ENCODE results near the gene EOLA2. TPM values are rescaled to one million over a fixed set of nuclear protein-coding genes. Genes with fewer than 3 reads are reported as not detected.

Gene EOLA2
- 33.8 and 36.2 TPM in 2 replicates for total RNA-seq
- long read RNA-seq, transcript CXorf40B-203 (5 exons, 1,653 nt): major isoform, 24 of 47 reads
- long read RNA-seq, partial matches to known transcripts: 4 of 47 reads
- long read RNA-seq, other reads (novel, unspliced or antisense): 12 of 47 reads

DNA sequence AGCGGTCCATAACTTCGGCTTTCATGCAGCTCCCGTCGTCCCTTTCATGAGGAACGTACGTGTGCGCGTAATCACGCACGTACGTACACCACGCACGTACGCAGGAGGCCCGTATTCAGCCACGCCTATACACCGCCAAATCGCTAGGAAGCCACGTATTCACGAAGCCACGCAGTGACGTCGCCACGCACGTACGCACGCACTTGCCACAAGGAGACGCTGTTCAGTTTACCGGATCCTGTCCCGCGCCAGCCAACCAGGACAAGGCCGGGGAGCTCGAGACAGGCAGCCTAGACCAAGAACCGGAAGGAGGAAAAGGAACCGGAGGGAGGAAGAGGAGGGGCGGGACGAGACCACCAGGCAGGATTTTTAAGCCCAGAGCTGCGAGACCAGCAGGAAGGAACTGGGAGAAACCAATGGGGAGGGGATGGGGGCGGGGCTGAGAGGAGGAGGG lies at the start of gene EOLA2:
Gene EOLA2, minus strand, starts transcription at position 65 of the 454 bp plus-strand sequence. CDS start 4,617 bp downstream, outside the sequence.
- Mint-ChIP-seq H3K36me3 (ENCODE audit: low read depth) (peaks cover 3% of the 10 kb centered on the region), H3K4me1 (no peaks in the 10 kb centered on the region), H3K4me3 (peak within 1 kb of the TSS; percentile 90), H3K27me3 (ENCODE audit: low read depth) (no peaks in the 10 kb centered on the region), H3K9me3 (no peaks in the 10 kb centered on the region), H3K27ac (ENCODE audit: unreplicated experiment) (peak within 1 kb of the TSS; percentile 96)
- peak; percentile 77 for DNase-seq (ENCODE audit: low read depth, low spot score)
- TF ChIP-seq, protein P1, sequence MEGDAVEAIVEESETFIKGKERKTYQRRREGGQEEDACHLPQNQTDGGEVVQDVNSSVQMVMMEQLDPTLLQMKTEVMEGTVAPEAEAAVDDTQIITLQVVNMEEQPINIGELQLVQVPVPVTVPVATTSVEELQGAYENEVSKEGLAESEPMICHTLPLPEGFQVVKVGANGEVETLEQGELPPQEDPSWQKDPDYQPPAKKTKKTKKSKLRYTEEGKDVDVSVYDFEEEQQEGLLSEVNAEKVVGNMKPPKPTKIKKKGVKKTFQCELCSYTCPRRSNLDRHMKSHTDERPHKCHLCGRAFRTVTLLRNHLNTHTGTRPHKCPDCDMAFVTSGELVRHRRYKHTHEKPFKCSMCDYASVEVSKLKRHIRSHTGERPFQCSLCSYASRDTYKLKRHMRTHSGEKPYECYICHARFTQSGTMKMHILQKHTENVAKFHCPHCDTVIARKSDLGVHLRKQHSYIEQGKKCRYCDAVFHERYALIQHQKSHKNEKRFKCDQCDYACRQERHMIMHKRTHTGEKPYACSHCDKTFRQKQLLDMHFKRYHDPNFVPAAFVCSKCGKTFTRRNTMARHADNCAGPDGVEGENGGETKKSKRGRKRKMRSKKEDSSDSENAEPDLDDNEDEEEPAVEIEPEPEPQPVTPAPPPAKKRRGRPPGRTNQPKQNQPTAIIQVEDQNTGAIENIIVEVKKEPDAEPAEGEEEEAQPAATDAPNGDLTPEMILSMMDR (conservative IDR thresholded peaks at IDR 0.05): peak; percentile 60

DNA sequence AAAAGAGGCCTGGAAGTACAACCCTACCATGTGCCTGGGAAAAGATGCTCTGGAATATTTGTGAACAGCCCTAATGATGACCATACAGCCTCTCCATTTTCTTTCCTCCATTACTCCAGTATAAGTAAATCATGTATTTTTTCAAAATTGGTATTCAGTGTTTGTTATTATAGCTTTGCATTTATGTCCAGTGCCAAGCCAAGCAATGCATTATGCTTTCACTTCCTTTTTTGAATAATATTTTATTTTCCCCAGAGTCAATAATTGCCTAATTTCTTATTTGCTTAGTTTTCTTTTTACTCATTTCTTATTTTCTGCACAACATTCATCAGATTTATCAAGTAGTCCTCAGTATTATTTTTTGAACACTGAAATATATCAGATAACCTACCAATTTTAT lies 49.3 kb upstream of the EOLA2 start:
- TF ChIP-seq, protein P1 (conservative IDR thresholded peaks at IDR 0.05): no peak
- Mint-ChIP-seq H3K4me3 (no peak overlapping the region), H3K4me1 (no peaks in the 10 kb centered on the region), H3K36me3 (ENCODE audit: low read depth) (peaks cover 4% of the 10 kb centered on the region), H3K27ac (ENCODE audit: unreplicated experiment) (no peak overlapping the region), H3K9me3 (peaks cover 3% of the 10 kb centered on the region), H3K27me3 (ENCODE audit: low read depth) (no peaks in the 10 kb centered on the region)
- no peak for DNase-seq (ENCODE audit: low read depth, low spot score)

DNA sequence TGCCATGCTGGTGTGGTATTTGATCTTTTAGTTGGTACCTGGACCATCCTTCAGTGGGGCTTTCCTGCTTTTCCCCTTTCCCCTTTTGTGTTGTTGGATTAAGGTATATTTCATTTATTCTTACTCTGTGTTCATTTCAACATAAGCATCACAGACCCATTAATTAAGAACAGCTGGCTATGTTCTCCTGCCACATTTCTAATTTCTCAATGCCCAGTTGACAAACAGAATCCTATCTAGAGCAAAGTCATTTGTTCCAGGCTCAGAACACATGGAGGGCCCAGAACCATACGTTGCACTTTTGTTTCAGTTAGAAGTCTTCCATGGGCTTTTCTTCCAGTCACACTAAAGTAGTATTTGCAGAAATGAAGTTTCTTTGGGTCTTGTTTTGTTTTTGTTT lies 46.1 kb upstream of the EOLA2 start:
- no peaks in the 10 kb centered on the region for H3K4me1 Mint-ChIP-seq
- peaks cover 6% of the 10 kb centered on the region for H3K36me3 Mint-ChIP-seq (ENCODE audit: low read depth)
- DNase-seq (ENCODE audit: low read depth, low spot score): no peak
- TF ChIP-seq, protein P1 (conservative IDR thresholded peaks at IDR 0.05): no peak
- no peak overlapping the region for H3K4me3 Mint-ChIP-seq
- no peak overlapping the region for H3K27ac Mint-ChIP-seq (ENCODE audit: unreplicated experiment)
- H3K9me3 Mint-ChIP-seq: peaks cover 4% of the 10 kb centered on the region
- no peaks in the 10 kb centered on the region for H3K27me3 Mint-ChIP-seq (ENCODE audit: low read depth)

DNA sequence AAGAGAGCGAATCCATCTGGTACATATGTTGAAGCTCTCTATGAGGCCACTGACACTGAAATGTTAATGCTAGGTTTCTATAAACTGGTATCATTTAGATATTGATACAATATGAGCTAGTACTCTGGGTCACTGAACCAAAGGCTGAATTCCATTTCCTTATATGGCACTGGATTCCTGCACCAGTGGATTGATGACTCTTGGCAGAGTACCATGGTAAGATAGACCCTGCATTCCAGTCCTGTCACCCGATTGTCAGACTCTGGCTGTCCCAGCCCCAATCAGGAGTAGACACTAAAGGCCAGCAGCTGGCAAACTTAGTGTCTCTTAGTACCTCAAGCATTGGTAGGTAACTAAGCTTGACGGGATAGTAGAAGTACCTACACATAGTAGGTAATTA lies 44.0 kb upstream of the EOLA2 start:
- H3K4me3 Mint-ChIP-seq: no peak overlapping the region
- TF ChIP-seq, protein P1 (conservative IDR thresholded peaks at IDR 0.05): no peak
- H3K36me3 Mint-ChIP-seq (ENCODE audit: low read depth): peaks cover 3% of the 10 kb centered on the region
- H3K4me1 Mint-ChIP-seq: no peaks in the 10 kb centered on the region
- no peaks in the 10 kb centered on the region for H3K27me3 Mint-ChIP-seq (ENCODE audit: low read depth)
- no peak overlapping the region for H3K27ac Mint-ChIP-seq (ENCODE audit: unreplicated experiment)
- DNase-seq (ENCODE audit: low read depth, low spot score): no peak
- peaks cover 4% of the 10 kb centered on the region for H3K9me3 Mint-ChIP-seq

DNA sequence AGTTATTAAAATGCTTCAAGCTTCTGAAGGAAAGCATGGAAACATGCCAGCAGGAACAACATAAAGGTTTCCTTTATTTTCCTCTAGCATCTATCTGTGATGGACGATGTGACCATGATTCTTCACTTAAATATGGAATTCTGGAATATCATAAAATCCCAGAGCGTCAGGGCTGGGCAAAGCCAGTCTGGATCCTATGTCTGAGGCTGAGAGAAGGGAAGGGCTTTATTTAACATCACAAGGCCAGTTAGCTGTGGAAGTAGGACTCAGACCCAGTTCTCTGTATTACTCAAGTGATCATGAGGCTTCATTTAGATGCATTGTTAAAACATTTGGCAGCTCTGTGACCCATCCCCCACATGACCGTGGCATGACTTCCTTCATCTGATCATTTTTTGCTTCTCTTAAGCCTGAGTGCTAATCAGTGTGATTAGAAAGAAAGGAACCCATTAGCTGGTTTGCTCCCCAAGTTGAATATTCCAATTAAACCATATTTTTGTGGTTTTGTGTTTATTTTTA lies 40.9 kb upstream of the EOLA2 start:
- Mint-ChIP-seq H3K36me3 (ENCODE audit: low read depth) (peaks cover 3% of the 10 kb centered on the region), H3K4me3 (no peak overlapping the region), H3K27me3 (ENCODE audit: low read depth) (no peaks in the 10 kb centered on the region), H3K4me1 (no peaks in the 10 kb centered on the region), H3K27ac (ENCODE audit: unreplicated experiment) (no peak overlapping the region), H3K9me3 (peaks cover 4% of the 10 kb centered on the region)
- no peak for DNase-seq (ENCODE audit: low read depth, low spot score)
- TF ChIP-seq, protein P1 (conservative IDR thresholded peaks at IDR 0.05): no peak

Data from neural crest cell (in vitro differentiated cells).